ENCODE data around the gene SRPRB. TPM values are rescaled to one million over a fixed set of nuclear protein-coding genes. Genes with fewer than 3 reads are reported as not detected.
A peak's percentile ranks its signal among the peaks of the same experiment; 100 is the strongest.

The SRPRB gene
- total and polyA plus RNA-seq, 9 of the 15 experiments (the other 6 are each of a cell fraction or from before 2014, with no cell fraction given) = 29.5 to 66.0 (median 41.4) TPM

GRCh38 chr3:133821767-133822638 lies 16.4 kb downstream of the SRPRB start (continued):
- TF ChIP-seq ATF2 (CRISPR knock-in tag; IDR thresholded peaks at IDR 0.05) (no peak), NFRKB (IDR thresholded peaks at IDR 0.05; ENCODE audit: low read depth) (no peak), HMG20A (CRISPR knock-in tag; conservative IDR thresholded peaks at IDR 0.05) (no peak), PTRF (tag; IDR thresholded peaks at IDR 0.05) (no peak), POLR2A (conservative IDR thresholded peaks at IDR 0.05) (0 out of 2 replicates have a peak, but pooled peaks have one; percentile 31), HMBOX1 (IDR thresholded peaks at IDR 0.05) (peak; percentile 77), HLTF (IDR thresholded peaks at IDR 0.05) (no peak), ZNF57 (CRISPR knock-in tag; IDR thresholded peaks at IDR 0.05) (no peak), PML (IDR thresholded peaks at IDR 0.05; ENCODE audit: low read length) (no peak), ZNF316 (IDR thresholded peaks at IDR 0.05) (no peak)
- TF ChIP-seq, protein P1, sequence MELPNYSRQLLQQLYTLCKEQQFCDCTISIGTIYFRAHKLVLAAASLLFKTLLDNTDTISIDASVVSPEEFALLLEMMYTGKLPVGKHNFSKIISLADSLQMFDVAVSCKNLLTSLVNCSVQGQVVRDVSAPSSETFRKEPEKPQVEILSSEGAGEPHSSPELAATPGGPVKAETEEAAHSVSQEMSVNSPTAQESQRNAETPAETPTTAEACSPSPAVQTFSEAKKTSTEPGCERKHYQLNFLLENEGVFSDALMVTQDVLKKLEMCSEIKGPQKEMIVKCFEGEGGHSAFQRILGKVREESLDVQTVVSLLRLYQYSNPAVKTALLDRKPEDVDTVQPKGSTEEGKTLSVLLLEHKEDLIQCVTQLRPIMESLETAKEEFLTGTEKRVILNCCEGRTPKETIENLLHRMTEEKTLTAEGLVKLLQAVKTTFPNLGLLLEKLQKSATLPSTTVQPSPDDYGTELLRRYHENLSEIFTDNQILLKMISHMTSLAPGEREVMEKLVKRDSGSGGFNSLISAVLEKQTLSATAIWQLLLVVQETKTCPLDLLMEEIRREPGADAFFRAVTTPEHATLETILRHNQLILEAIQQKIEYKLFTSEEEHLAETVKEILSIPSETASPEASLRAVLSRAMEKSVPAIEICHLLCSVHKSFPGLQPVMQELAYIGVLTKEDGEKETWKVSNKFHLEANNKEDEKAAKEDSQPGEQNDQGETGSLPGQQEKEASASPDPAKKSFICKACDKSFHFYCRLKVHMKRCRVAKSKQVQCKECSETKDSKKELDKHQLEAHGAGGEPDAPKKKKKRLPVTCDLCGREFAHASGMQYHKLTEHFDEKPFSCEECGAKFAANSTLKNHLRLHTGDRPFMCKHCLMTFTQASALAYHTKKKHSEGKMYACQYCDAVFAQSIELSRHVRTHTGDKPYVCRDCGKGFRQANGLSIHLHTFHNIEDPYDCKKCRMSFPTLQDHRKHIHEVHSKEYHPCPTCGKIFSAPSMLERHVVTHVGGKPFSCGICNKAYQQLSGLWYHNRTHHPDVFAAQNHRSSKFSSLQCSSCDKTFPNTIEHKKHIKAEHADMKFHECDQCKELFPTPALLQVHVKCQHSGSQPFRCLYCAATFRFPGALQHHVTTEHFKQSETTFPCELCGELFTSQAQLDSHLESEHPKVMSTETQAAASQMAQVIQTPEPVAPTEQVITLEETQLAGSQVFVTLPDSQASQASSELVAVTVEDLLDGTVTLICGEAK (IDR thresholded peaks at IDR 0.05) = no peak
- TF ChIP-seq, protein P1 (CRISPR knock-in tag; IDR thresholded peaks at IDR 0.05) = no peak
